Measurements from ENCODE around the gene PIH1D1.
A peak's percentile ranks its signal among the peaks of the same experiment; 100 is the strongest.
"Not testable (repeated sequence)": the region's sequence is repeated elsewhere in the genome, so short reads cannot be mapped to it uniquely, and the experiment has no call there.

The PIH1D1 gene

DNA sequence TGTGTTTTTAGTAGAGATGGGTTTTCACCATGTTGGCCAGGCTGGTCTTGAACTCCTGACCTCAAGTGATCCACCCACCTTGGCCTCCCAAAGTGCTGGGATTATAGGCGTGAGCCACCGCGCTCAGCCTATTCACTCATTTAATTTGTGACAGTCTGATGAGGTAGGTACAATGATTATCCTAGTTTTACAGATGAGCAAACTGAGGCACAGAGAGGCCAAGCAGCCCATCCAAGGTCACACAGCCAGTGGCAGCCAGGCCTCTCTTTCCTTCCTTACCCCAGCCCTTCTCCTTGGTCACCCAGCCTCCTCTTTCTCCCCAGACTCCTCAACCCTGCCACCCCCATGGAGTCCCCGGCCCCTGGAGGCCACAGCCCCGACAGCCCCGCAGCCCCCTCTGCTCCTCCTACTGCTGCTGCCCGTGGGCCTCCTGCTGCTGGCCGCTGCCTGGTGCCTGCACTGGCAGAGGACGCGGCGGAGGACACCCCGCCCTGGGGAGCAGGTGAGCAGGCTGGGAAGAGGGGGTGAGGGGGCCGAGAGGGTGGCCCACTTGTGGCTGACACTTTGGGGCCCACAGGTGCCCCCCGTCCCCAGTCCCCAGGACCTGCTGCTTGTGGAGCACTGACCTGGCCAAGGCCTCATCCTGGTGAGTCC, 28.5 kb upstream of the PIH1D1 start:
- no peak for DNase-seq

DNA sequence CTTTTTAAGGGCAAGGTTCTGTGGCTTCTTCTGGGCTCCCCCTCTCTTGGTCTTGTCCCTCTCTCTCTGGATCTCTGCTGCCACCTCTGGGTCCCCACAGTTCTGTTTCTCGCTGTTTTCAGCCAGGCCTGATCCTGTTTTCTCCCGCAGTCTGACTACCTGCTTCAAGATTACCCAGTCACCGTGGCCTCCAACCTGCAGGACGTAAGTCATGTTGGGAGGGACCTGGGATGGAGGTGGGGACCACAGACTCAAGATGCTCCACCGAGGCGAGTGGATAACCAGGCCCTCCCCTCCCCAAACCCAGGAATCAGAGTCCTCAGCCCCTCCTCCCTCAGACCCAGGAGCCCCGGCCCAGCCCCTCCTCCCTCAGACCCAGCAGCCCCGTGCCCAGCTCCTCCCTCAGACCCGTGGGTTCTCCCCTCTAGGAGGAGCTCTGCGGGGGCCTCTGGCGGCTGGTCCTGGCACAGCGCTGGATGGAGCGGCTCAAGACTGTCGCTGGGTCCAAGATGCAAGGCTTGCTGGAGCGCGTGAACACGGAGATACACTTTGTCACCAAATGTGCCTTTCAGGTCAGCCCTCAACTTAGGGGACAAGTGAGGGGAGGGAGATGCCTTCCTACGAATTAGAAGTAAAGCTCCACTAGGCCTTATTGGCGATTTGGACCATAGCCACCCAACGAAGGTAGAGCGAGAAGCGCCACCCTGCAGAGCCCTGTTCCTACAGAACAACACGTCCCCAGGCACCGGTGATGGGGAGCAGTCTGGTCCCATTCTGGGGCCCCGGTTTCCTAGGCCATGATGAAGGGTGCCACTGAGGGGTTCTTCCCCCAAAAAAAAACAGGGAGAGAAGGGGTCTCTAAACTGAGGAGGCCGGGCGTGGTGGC, 24.6 kb upstream of the PIH1D1 start:
- DNase-seq = no peak

DNA sequence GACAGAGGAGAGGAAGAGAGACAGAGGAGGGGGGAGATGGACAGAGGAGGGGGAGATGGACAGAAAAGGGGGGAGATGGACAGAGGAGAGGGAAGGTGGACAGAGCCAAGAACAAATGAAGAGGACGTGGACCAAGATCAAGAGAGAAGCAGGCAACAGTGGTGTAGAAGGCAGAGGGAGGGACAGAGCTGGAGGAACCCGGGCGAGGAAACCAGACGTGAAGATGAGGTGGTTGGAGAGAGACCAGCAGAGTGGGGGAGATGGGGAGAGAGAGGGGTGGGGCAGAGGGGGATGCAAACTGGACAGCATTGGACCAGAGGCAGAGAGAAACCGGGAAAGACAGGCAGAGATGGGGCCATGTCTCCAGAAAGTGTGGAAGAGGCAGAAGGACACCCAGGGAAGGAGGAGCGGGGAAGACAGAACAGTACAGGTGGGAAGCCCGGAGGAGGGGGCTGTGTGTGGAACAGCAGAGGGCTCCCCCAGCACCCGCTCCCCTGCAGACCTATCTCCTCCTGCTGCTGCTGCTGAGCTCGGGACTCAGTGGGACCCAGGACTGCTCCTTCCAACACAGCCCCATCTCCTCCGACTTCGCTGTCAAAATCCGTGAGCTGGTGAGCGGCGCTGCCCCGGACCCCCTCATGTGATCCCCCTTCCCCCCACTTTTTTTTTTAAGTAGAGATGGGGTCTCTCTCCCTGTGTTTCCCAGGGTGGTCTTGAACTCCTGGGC, 23.7 kb upstream of the PIH1D1 start:
- no peak for DNase-seq

DNA sequence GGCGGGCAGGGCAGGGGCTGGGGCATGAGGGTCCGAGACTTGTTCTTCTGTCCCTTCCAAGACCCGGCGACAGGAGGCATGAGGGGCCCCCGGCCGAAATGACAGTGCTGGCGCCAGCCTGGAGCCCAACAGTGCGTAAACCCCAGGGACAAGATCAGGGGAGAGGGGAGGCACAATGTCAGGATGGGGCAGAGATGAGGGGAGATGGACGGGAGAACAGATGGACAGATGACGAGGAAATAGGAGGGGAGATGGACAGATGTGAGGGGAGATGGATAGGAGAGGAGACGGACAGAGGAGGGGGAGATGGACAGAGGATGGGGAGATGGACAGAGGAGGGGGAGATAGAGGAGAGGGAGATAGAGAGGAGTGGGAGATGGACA, 22.9 kb upstream of the PIH1D1 start:
- no peak for DNase-seq

DNA sequence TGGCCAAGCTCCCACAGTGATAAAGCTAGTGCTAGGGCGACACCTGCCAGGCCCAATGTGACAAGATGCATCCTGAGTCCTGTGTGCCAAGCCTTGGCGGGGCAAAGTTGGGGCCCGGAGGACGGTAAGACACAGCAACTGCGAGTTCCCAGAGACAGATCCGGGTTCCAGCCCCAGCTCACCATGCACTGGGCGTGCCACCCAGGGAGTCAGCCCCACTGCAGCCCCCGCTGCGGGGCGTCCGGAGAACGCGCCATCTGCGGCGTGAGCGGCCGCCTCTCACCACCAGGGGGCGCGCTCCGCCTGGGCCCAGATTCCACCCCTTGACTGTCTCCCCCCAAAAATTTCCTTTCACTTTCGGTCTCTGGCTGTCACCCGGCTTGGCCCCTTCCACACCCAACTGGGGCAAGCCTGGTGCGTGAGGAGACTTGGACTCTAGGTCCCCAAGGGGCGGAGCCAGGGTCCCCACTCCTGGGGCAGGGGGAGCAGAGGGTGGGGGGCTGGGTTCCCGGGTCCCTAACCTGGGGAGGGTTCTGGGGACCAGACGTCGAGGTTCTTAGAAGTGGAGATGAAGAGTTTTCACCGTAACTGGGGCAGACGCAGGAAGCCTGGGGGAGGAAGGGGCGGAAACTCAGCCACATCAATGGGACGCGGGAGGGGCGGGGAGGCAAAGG, 22.4 kb upstream of the PIH1D1 start, which contains the start of gene FLT3LG:
Gene FLT3LG (plus strand): TSS at position 348 of the 674 bp plus-strand sequence. CDS start 425 bp downstream, outside the sequence.
- peak; percentile 77 for DNase-seq

DNA sequence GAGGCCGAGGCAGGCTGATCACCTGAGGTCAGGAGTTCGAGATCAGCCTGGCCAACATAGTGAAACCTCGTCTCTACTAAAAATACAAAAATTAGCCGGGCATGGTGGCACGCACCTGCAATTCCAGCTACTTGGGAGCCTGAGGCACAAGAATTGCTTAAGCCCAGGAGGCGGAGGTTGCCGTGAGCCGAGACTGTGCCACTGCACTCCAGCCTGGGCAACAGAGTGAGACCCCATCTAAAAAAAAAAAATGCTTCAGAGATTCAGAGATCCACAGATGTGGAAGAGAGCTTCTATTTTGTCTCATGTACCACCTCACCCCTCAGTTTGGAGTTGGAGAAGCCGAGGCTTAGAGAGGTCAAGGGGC, 21.9 kb upstream of the PIH1D1 start:
- not testable (repeated sequence) for DNase-seq

DNA sequence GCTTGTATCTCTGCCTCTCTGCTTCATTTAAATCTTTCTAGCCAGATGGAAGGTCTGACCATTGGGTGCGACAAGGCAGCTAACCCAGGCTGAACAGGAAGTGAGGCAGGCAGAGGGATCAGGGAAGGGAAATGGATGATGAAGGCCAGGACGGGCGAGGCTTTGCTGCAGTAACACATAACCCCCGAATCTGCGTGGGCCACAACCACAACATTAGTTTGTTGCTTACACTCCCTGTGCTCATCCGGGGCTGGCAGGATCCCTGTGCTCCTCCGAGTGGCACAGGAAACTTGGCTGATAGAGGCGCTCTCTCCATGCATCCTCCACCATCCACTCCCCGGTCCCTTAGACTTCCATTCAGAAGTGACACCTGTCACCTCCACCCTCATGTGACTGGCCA, 21.3 kb upstream of the PIH1D1 start:
- DNase-seq = no peak

DNA sequence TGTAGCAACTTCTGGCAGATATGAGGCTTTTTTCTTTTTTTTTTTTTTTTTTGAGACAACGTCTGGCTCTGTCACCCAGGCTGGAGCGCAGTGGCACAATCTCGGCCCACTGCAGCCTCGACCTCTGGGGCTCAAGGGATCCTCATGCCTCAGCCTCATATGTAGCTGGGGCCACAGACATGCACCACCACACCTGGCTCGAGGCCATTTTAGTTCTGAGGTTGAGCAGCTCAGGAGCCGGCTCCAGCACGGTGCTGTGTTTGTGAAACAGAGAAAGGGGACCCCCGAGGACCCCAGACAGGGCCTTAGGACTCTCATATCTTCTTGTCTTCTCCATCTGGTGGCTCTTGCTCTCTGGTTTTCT, 19.0 kb upstream of the PIH1D1 start:
- DNase-seq = no peak

DNA sequence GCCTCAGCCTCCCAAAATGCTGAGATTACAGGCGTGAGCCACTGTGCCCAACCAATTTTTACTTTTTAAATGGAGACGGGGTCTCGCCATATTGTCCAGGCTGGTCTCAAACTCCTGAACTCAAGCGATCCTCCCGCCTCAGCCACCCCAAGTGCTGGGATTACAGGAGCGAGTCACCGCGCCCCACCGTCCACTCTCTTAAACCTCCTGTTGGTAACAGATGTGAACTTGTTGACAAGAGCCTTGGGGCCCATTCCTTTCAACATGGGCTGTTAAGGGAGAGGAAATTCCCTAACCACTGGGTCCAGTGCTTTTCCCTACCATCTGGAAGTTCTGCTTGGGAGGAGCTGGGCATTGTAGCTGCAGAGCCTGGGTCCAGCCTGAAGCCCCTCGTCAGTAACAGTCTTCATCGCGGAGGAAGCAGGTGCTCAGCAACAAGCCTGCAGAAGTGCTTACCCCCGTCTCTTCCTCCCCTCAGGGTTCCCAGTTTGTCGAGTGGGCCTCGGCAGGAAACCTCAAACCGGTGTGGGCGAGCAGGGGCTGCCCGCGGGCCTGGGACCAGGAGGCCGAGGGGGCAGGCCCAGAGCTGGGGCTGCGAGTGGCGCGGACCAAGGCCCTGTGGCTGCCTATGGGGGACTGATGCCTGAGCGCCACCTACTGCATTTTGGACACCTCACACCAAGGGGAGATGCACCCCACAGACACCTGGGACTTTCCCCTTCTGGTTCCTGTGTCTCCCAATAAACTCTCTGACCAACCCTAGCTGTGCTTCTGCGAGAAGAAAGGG, 18.4 kb upstream of the PIH1D1 start:
- no peak for DNase-seq

DNA sequence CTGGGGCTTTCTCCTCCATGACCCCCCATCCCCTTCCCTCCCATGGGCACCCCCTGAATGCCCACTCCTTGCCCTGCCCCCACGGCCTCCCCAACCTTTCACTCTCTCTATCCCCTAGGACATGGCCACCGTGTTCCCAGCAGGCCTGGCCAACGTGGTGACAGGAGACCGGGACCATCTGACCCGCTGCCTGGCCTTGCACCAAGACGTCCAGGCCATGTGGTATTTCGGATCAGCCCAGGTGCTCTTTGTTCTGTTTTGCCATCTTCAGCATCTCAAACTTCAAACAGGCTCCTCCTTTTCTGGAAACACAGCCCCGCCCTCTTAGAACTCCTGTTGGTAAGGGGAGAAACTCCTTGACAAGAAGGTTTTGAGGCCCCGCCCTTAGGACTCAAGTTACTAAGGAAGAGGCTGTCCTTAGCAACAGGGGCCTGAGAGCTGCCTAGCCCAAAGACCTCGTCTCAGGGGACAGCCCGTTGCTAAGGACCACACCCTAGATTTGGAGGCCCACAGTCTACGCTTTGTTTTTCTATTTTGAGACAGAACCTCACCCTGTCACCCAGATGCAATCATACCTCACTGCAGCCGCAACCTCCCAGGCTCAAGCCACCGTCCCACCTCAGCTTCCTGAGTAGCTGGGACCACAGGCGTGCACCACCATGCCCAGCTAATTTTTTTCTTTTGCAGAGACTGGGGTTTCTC, 17.3 kb upstream of the PIH1D1 start:
- DNase-seq = peak; percentile 56

DNA sequence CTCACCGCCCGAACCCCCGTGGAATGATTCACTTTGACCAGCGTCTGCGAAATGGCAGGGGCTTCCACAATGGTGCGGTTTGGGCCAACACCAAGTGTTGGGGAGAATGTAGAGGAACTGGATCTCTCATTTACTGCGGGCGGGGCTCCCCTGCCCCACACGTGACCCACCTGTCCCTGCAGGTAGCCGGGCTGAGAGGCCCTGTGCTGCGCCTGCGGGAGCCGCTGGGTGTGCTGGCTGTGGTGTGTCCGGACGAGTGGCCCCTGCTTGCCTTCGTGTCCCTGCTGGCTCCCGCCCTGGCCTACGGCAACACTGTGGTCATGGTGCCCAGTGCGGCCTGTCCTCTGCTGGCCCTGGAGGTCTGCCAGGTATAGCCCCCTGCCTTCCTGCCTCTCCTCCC, 16.6 kb upstream of the PIH1D1 start:
- no peak for DNase-seq

DNA sequence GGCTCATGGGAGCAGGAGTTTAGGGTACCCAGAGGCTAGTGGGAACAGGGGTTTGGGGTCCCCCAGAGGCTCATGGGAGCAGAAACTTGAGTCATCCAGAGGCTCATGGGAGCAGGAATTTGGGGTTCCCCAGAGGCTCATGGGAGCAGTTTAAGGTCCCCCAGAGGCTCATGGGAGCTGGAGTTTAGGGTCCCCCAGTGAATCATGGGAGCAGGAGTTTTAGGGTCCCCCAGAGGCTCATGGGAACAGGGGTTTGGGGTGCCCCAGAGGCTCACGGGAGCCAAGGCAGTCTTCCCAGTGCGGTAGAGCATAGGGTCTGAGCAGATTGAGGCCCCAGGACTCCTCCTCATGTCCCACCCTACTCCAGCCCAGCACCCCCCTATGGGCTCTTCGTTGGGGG, 13.8 kb upstream of the PIH1D1 start:
- no peak for DNase-seq

DNA sequence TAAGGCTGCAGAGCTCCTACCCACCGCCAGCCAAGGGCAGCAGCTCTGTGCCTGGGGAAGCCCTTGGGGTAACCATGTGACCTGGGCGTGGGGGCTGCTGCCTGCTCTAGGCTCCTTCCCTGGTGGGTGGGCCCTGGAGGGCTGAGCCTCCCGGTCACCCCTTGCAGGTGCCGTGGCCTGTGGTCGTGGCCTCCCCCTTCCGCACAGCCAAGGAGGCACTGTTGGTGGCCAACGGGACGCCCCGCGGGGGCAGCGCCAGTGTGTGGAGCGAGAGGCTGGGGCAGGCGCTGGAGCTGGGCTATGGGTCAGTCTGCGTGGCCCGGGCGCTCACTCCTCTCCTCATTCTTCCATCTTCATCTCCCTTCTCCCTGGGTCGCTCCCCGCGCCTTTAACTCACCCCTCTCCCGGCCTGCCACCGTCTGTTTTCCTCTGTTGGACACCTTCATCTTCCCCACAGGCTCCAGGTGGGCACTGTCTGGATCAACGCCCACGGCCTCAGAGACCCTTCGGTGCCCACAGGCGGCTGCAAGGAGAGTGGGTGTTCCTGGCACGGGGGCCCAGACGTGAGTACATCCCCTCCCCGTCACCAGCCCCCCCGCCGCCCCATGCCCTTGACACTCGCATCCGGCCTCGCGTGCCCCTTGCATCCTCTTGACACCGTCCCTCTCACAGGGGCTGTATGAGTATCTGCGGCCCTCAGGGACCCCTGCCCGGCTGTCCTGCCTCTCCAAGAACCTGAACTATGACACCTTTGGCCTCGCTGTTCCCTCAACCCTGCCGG, 12.5 kb upstream of the PIH1D1 start:
- DNase-seq = no peak

DNA sequence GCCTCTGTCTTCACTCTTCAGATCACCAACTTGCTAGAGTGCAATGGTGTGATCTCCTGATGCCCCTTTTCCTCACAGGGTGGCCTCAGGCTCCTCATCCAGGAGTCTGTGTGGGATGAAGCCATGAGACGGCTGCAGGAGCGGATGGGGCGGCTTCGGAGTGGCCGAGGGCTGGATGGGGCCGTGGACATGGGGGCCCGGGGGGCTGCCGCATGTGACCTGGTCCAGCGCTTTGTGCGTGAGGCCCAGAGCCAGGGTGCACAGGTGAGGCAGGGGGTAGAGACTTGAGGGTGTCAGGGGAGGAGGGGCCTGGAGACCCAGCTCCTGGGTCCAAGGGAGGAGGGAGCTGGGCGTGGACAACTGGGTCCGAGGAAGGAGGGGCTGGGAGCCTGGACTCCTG, 10.9 kb upstream of the PIH1D1 start:
- DNase-seq = no peak

DNA sequence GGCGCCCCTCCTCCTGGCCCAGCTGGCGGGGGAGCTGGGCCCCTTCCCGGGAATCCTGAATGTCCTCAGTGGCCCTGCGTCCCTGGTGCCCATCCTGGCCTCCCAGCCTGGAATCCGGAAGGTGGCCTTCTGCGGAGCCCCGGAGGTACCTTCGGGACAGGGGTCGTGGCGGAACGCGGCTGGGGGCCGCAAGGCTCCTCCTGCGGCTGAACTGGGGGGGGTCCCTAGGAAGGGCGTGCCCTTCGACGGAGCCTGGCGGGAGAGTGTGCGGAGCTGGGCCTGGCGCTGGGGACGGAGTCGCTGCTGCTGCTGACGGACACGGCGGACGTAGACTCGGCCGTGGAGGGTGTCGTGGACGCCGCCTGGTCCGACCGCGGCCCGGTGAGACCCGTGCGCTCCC, 10.0 kb upstream of the PIH1D1 start:
- DNase-seq = no peak

DNA sequence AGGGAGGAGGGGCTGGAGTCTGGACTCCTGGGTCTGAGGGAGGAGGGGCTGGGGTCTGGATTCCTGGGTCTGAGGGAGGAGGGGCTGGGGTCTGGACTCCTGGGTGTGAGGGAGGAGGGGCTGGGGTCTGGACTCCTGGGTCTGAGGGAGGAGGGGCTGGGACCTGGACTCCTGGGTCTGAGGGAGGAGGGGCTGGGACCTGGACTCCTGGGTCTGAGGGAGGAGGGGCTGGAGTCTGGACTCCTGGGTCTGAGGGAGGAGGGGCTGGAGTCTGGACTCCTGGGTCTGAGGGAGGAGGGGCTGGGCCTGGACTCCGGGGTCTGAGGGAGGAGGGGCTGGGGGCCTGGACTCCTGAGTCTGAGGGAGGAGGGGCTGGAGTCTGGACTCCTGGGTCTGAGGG, 9.5 kb upstream of the PIH1D1 start:
- DNase-seq = not testable (repeated sequence)

DNA sequence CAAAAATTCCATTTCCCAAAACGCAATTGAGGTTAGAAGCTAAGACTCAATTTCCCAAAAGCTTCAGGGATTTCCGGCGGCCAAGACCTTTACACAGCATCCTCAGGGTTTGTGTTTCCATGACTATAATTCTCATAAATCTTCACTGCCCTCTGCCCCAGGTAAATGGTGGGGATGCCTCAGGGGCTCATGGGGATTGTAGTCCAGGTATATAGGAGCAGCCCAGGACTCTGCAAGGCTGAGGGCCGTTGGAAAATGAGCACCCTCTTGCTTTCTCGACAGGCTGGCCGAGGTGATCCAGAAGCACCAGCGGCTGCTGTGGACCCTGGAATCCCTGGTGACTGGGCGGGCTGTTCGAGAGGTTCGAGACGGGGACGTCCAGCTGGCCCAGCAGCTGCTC, 7.8 kb upstream of the PIH1D1 start:
- DNase-seq = no peak

DNA sequence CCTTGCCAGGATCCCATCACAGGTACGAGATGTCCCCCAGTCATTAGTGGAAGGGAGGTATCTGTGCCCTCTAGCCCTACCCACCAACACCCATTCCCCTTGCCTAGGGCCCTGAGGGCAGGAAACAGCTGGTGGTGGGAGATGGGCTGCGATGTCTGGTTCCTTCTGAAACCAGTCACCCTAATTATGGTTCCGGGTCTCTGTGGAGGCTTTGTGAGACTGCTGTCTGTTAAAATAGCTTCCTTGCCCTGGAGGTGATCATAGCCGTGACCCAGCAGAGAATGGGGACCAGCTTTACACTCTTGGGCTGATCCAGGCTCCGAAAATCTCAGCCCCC, 6.9 kb upstream of the PIH1D1 start:
- DNase-seq = no peak

DNA sequence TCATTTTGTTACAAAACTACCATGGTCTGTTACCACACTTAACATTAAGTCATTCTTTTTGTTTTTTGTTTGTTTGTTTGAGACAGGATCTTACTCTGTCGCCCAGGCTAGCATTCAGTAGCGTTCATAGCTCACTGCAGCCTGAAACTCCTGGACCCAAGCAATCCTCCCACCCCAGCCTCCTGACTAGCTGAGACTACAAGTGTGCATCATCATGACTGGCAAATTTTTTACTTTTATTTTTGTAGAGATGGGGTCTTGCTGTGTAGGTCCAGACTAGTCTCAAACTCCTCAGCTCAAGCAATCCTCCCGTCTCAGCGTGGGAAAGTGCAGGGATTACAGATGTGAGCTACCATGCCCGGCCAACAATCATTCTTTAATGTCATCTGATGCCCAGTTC, 4.7 kb upstream of the PIH1D1 start:
- DNase-seq = no peak

DNA sequence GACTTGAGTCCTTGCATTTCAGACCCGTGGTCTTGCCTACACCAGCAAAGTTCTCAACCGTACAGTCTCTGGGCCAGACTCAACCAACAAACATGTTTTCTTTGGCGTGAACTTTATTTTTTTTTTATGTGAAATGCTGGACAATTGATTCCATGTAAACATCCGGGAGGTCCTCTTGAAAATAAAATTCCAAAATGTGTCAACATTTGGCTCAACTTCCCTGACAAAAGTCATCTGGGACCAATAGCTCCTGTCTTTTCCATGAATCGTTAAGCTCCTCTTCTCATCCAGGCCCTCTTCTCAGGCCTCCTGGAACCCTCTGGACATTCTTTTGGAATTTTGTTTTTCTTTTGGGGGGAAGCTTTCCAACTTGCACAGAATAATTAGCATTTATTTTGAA, 4.2 kb upstream of the PIH1D1 start:
- DNase-seq = no peak

DNA sequence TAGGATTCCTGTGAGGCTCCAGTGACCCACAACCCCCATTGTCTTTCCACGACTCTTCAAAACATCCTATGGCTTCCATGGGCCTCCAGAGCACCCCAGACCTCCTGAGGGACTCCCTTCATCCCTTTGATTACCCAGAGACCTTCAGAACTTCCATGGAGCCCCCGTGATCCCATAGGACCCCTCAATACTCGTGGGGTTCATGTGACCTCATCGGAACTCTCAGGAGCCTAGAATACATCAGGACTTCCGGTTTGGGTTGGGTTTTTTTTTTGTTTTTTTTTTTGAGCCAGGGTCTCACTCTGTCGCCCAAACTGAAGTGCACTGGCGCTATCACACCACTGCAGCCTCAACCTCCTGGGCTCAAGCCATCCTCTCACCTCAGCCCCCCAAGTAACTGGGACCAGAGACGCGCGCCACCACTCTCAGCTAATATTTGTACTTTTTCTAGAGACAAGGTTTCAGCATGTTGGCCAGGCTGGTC, 2.2 kb upstream of the PIH1D1 start:
- no peak for DNase-seq

All from fibroblast of skin of right biceps (primary cell).